ENCODE results near the gene LGALS3BP. TPM values are rescaled to one million over a fixed set of nuclear protein-coding genes. Genes with fewer than 3 reads are reported as not detected.

Gene LGALS3BP
- total and polyA plus RNA-seq, 2 of the 4 experiments (the other 2 are of a cell fraction): 33.7 to 273 TPM

DNA sequence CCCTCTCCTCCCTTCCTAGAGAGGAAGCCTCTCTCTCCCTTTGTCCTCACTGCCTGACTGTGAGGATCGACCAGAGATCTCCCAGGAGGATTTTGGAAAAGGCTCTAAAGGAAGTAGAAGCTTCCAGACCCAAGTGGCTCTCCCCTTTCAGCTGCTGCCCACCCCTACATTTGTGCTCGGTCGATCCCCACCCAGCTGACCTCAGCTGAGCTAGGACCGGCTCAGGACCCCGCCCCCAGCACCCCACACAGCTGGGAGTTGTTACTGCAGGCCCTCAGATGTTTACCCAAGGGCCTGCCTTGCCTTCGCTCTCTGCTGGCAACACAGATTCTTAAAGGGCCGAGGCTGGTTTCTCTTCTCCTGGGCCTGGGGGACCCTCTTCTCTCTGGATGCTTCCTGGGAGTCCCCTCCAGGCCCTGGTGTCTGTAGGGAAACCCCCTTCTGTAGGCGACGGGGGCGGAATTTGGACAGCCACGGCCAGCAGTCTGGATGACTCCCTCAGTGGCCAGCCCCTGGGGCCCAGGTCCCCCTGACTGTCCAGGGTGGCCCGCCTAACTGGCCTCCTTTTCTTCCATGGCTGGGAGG, 27.7 kb downstream of the LGALS3BP start:
- peak overlapping the region; percentile 75 for H3K4ac ChIP-seq (ENCODE audit: low read depth, low read length)
- peak overlapping the region; percentile 89 for H2AK5ac ChIP-seq (ENCODE audit: low read depth, low read length)
- peak overlapping the region; percentile 76; the same call in 1 of the 2 replicates for H3K14ac ChIP-seq (replicated peaks; ENCODE audit: low read depth, low read length)
- peak; percentile 33; the same call in 1 of the 2 replicates for TF ChIP-seq MAZ (IDR thresholded peaks at IDR 0.05; ENCODE audit: borderline replicate concordance, low read depth, low read length)
- TF ChIP-seq MXI1 (IDR thresholded peaks at IDR 0.05; ENCODE audit: borderline replicate concordance, low read depth, low read length): no peak
- ATAC-seq (ENCODE audit: low read depth) (peak; percentile 97), DNase-seq (peak; percentile 44)
- H3K4me2 ChIP-seq (ENCODE audit: low read depth, low read length): peak overlapping the region; percentile 70
- no peaks in the 10 kb centered on the region; the same call in 1 of the 2 replicates for H3K27me3 ChIP-seq (ENCODE audit: control insufficient read depth, insufficient read depth, low read length)
- H2AK9ac ChIP-seq (replicated peaks; ENCODE audit: low read depth, low read length, poor library complexity): peak overlapping the region; percentile 91
- peak overlapping the region; percentile 85 for H2BK20ac ChIP-seq (ENCODE audit: low read depth, low read length)
- peak overlapping the region; percentile 75 for H3K9ac ChIP-seq (ENCODE audit: low read depth, low read length)
- 0 out of 2 replicates have a peak overlapping the region, but pooled peaks have one; percentile 21 for H3K56ac ChIP-seq (ENCODE audit: extremely low read depth, insufficient read depth, low read length)
- peaks cover 18% of the 10 kb centered on the region for H3K4me1 ChIP-seq (ENCODE audit: control insufficient read depth, insufficient read depth, low read length)
- H4K8ac ChIP-seq (ENCODE audit: low read depth in 2 of 2, low read length in 2 of 2): peak overlapping the region; percentile 87 to 91
- in situ Hi-C loops (cut with MboI; ENCODE audit: low sequenced_read_pairs): loop anchor here (25.0 kb wide), 1 partner anchor 465 kb away; no protein-coding TSS in a partner anchor
- H3K27ac ChIP-seq (ENCODE audit: insufficient read depth, low read length): peak overlapping the region; percentile 75
- no peaks in the 10 kb centered on the region for H3K9me1 ChIP-seq (ENCODE audit: insufficient read depth, low read length)
- H2BK15ac ChIP-seq (ENCODE audit: low read depth, low read length): peak overlapping the region; percentile 84; the same call in 1 of the 3 replicates
- intact Hi-C loops (cut with micrococcal nuclease): no loop called here
- no peaks in the 10 kb centered on the region for H3K36me3 ChIP-seq (ENCODE audit: control insufficient read depth, insufficient read depth, low read length)
- peak overlapping the region; percentile 25 for H2BK5ac ChIP-seq (ENCODE audit: low read depth, low read length, poor library complexity, severe bottlenecking)
- dilution Hi-C loops (cut with HindIII; ENCODE audit: low sequenced_read_pairs, unreplicated experiment): no loop called here
- H3K23ac ChIP-seq (ENCODE audit: low read depth, low read length): peak overlapping the region; percentile 75
- ChIA-PET CTCF (interaction anchor here (0.9 kb wide), 1 partner anchor 99 kb away, joined by 3 read pairs; no protein-coding TSS in a partner anchor), POLR2A (ENCODE audit: unreplicated experiment) (no interaction called here)
- H2AFZ ChIP-seq (replicated peaks; ENCODE audit: low read length, poor library complexity): peak overlapping the region; percentile 85
- H4K5ac ChIP-seq (ENCODE audit: low read depth, low read length): peak overlapping the region; percentile 98
- no peaks in the 10 kb centered on the region for H3K79me1 ChIP-seq (ENCODE audit: low read depth in 1 of 2, low read length in 2 of 2)
- no CpG with 5 or more reads among the region's 12 CpGs for WGBS, 2 experiments (ENCODE audit: extremely low coverage in 2 of 2, insufficient read length in 1 of 2)
- peaks cover 15% of the 10 kb centered on the region for H3K9me3 ChIP-seq (ENCODE audit: control insufficient read depth, insufficient read depth, low read length)
- no TSS peak for BruUV-seq (replicated peaks)
- no peaks in the 10 kb centered on the region for H4K20me1 ChIP-seq (ENCODE audit: insufficient read depth, low read length)
- no peak overlapping the region for H3K4me3 ChIP-seq (ENCODE audit: insufficient read depth, low read depth, low read length)
- H2BK120ac ChIP-seq (ENCODE audit: low read depth, low read length): peak overlapping the region; percentile 88
- peak overlapping the region; percentile 94 for H3K18ac ChIP-seq (ENCODE audit: low read depth, low read length)
- H4K91ac ChIP-seq (ENCODE audit: insufficient read depth, low read depth, low read length): peak overlapping the region; percentile 60
